ENCODE results near the gene SDSL. TPM values are rescaled to one million over a fixed set of nuclear protein-coding genes. Genes with fewer than 3 reads are reported as not detected.

SDSL gene
- polyA plus RNA-seq, 3 donors: 4.6 to 10.0 (median 6.5) TPM

DNA sequence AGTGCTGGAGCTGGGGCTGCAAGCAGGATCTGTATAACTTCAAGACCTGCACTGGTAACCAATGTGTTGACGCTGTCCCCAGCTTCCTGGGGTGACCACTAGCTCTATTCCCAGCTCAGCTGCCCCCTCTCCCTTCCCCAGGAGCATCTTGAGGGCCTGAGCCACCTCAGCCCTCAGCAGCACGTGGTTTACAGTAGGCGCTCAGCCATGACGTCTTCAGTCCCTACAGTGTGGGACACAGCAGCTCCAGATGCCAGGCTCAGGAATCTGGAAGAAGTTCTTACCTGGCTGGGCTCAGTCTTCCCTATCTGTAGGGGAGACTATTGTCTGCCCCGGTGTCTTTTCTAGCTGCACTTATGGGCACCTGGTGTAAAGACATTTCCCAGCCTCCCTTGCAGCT lies 27.1 kb upstream of the SDSL start:
- H3K4me3 Mint-ChIP-seq: no peak overlapping the region

DNA sequence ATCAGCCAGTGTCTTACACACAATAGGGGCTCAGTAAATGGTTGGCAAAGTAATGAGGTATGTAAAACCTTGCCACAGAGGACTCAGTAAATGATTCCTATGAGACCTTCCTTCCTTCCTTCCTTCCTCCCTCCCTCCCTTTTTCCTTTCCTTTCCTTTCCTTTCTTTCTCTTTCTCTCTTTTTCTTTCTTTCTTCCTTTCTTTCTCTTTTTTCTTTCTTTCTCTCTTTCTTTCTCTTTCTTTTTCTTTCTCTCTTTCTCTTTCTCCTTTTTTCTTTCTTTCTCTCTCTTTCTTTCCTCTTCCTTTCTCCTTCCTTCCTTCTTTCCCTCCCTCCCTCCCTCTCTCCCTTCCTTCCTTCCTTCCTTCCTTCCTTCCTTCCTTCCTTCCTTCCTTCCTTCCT lies 26.0 kb upstream of the SDSL start:
- Mint-ChIP-seq H3K4me3 (no peak overlapping the region), H3K4me1 (no peaks in the 10 kb centered on the region), H3K27ac (peak overlapping the region in 1 of 7 donors; percentile 42), H3K27me3 (ENCODE audit: low read depth in 3 of 3) (peaks cover 9 to 10% (median 9%) of the 10 kb centered on the region in 3 donors), H3K36me3 (no peaks in the 10 kb centered on the region), H3K9me3 (peaks cover 0 to 12% (median 0%) of the 10 kb centered on the region in 7 donors)
- Histone ChIP-seq H4K20me1 (ENCODE audit: insufficient read depth, low read length) (no peaks in the 10 kb centered on the region), H3K79me2 (ENCODE audit: insufficient read depth, low read length) (no peaks in the 10 kb centered on the region), H3K4me1 (ENCODE audit: control insufficient read depth in 1 of 2, insufficient read depth in 2 of 2, low read length in 2 of 2) (no peaks in the 10 kb centered on the region), H2AFZ (ENCODE audit: insufficient read depth, low read depth, low read length, poor library complexity, severe bottlenecking) (no peak overlapping the region), H3K9me3 (replicated peaks in 1 of 2; ENCODE audit: control insufficient read depth in 1 of 2, insufficient read depth in 1 of 2, low read length in 2 of 2) (no peaks in the 10 kb centered on the region), H3K36me3 (replicated peaks in 1 of 2; ENCODE audit: control insufficient read depth in 1 of 2, insufficient read depth in 2 of 2, low read length in 2 of 2) (peaks cover 0 to under 1% of the 10 kb centered on the region in 2 donors), H3K27ac (ENCODE audit: low read depth in 1 of 2, low read length in 2 of 2) (no peak overlapping the region), H3K4me3 (replicated peaks in 1 of 3; ENCODE audit: low read depth in 2 of 3, low read length in 3 of 3) (no peak overlapping the region), H3K4me2 (replicated peaks; ENCODE audit: extremely low read depth, low read length, poor library complexity, severe bottlenecking) (no peak overlapping the region), H3K9ac (ENCODE audit: insufficient read depth, low read length, poor library complexity, severe bottlenecking) (no peak overlapping the region), H3K27me3 (ENCODE audit: control insufficient read depth in 2 of 2, insufficient read depth in 2 of 2, low read length in 2 of 2) (no peaks in the 10 kb centered on the region)
- TF ChIP-seq, protein P1, sequence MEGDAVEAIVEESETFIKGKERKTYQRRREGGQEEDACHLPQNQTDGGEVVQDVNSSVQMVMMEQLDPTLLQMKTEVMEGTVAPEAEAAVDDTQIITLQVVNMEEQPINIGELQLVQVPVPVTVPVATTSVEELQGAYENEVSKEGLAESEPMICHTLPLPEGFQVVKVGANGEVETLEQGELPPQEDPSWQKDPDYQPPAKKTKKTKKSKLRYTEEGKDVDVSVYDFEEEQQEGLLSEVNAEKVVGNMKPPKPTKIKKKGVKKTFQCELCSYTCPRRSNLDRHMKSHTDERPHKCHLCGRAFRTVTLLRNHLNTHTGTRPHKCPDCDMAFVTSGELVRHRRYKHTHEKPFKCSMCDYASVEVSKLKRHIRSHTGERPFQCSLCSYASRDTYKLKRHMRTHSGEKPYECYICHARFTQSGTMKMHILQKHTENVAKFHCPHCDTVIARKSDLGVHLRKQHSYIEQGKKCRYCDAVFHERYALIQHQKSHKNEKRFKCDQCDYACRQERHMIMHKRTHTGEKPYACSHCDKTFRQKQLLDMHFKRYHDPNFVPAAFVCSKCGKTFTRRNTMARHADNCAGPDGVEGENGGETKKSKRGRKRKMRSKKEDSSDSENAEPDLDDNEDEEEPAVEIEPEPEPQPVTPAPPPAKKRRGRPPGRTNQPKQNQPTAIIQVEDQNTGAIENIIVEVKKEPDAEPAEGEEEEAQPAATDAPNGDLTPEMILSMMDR (IDR thresholded peaks at IDR 0.05): no peak
- no peak for DNase-seq
- intact Hi-C loops (cut with micrococcal nuclease): no loop called here

More for the DNA sequence above, 27.1 kb upstream of the SDSL start:
- 80% methylated on average over 5 of the region's 5 CpGs for WGBS (ENCODE audit: insufficient coverage)
- Histone ChIP-seq H3K27me3 (ENCODE audit: control insufficient read depth in 2 of 2, insufficient read depth in 2 of 2, low read length in 2 of 2) (no peaks in the 10 kb centered on the region), H2AFZ (ENCODE audit: insufficient read depth, low read depth, low read length, poor library complexity, severe bottlenecking) (no peak overlapping the region), H3K79me2 (ENCODE audit: insufficient read depth, low read length) (no peaks in the 10 kb centered on the region), H3K27ac (ENCODE audit: low read depth in 1 of 2, low read length in 2 of 2) (no peak overlapping the region), H3K9me3 (replicated peaks in 1 of 2; ENCODE audit: control insufficient read depth in 1 of 2, insufficient read depth in 1 of 2, low read length in 2 of 2) (no peaks in the 10 kb centered on the region), H4K20me1 (ENCODE audit: insufficient read depth, low read length) (no peaks in the 10 kb centered on the region), H3K4me2 (replicated peaks; ENCODE audit: extremely low read depth, low read length, poor library complexity, severe bottlenecking) (no peak overlapping the region), H3K36me3 (replicated peaks in 1 of 2; ENCODE audit: control insufficient read depth in 1 of 2, insufficient read depth in 2 of 2, low read length in 2 of 2) (peaks cover 0 to 12% of the 10 kb centered on the region in 2 donors), H3K9ac (ENCODE audit: insufficient read depth, low read length, poor library complexity, severe bottlenecking) (no peak overlapping the region), H3K4me3 (replicated peaks in 1 of 3; ENCODE audit: low read depth in 2 of 3, low read length in 3 of 3) (no peak overlapping the region), H3K4me1 (ENCODE audit: control insufficient read depth in 1 of 2, insufficient read depth in 2 of 2, low read length in 2 of 2) (no peaks in the 10 kb centered on the region)
- peaks cover 9 to 10% (median 9%) of the 10 kb centered on the region in 3 donors for H3K27me3 Mint-ChIP-seq (ENCODE audit: low read depth in 3 of 3)
- H3K27ac Mint-ChIP-seq: no peak overlapping the region
- intact Hi-C loops (cut with micrococcal nuclease): no loop called here
- H3K36me3 Mint-ChIP-seq: no peaks in the 10 kb centered on the region
- no peak for DNase-seq
- H3K4me1 Mint-ChIP-seq: no peaks in the 10 kb centered on the region
- H3K9me3 Mint-ChIP-seq: peaks cover 0 to 12% (median 0%) of the 10 kb centered on the region in 7 donors
- TF ChIP-seq, protein P1 (IDR thresholded peaks at IDR 0.05): no peak

Measured in CD14-positive monocyte (primary cell).